ENCODE results near the gene RNF180.
"Not testable (repeated sequence)": the region's sequence is repeated elsewhere in the genome, so short reads cannot be mapped to it uniquely, and the experiment has no call there.

Gene RNF180

GRCh38 chr5:64407103-64407825 lies 241.6 kb downstream of the RNF180 start:
- DNase-seq = not testable (repeated sequence)

GRCh38 chr5:64417390-64417789 lies 251.7 kb downstream of the RNF180 start:
- DNase-seq = no peak

- no peak for DNase-seq
These were observed 252.4 kb downstream of the RNF180 start for GRCh38 chr5:64418013-64418412.
